ENCODE measurements around the gene TRAF1.
A peak's percentile ranks its signal among the peaks of the same experiment; 100 is the strongest.

Gene TRAF1

DNA sequence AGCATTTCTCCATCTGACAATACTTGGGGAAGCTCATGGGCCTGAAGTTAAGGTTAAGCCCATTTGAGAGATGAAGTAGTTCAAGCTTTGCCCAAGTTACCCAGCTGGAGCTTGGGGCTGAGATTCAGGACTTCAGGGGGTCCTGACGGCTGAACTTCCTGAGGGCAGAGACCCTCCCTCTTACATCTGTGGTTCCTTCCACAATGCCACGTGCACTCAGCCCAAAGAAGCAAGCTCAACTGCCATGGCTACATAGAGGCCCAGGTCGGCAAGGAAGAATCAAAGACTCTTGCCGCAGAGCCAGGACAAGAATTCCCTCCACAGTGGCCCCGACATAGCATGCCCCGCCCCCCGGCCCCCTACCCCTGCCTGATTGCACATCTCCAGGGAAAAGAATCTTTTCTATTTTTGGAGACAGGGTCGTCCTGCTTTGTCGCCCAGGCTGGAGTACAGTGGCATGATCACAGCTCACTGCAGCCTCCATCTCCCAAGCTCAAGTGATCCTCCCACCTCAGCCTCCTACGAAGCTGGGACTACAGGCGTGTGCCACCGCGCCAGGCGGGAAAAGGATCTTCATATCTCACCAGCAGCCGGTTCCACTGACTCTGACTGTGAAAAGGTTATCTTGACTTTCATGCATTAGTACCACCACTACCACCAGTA lies 58.8 kb downstream of the TRAF1 start:
- no peak overlapping the region for H3K27ac ChIP-seq (ENCODE audit: low read length)
- no peak overlapping the region for H3K9ac ChIP-seq (ENCODE audit: low read length)
- no peaks in the 10 kb centered on the region for H3K9me3 ChIP-seq (ENCODE audit: control insufficient read depth, low read depth, low read length)
- H3K27me3 ChIP-seq (ENCODE audit: control insufficient read depth, insufficient read depth, low read length): no peaks in the 10 kb centered on the region
- H3K4me3 ChIP-seq (ENCODE audit: low read length): peak overlapping the region; percentile 43
- no peaks in the 10 kb centered on the region for H3K36me3 ChIP-seq (ENCODE audit: control insufficient read depth, low read depth, low read length)
- peaks cover 12% of the 10 kb centered on the region for H3K4me1 ChIP-seq (ENCODE audit: control insufficient read depth, low read depth, low read length)

DNA sequence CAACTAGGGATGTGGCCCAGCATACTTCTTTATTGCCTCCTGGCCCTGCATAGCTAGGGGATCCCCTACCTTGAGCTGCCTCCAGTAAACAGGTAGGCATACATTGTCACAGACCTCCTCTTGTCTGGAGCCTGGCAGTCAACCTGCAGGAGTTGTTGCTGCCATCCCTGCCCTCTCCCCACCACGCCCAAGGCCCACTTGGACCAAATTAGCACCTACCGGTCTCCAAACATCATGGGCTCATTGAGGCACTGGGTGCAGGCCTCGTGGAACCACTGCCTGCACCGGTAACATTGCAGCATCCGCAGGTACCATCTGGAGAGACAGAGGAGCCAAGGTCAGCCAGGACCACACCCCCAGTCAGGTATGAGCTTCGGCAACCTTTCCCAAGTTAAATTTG lies 59.9 kb downstream of the TRAF1 start:
- Histone ChIP-seq H3K36me3 (ENCODE audit: control insufficient read depth, low read depth, low read length) (no peaks in the 10 kb centered on the region), H3K9ac (ENCODE audit: low read length) (no peak overlapping the region), H3K9me3 (ENCODE audit: control insufficient read depth, low read depth, low read length) (no peaks in the 10 kb centered on the region), H3K27me3 (ENCODE audit: control insufficient read depth, insufficient read depth, low read length) (no peaks in the 10 kb centered on the region), H3K27ac (ENCODE audit: low read length) (no peak overlapping the region), H3K4me3 (ENCODE audit: low read length) (no peak overlapping the region), H3K4me1 (ENCODE audit: control insufficient read depth, low read depth, low read length) (peaks cover 4% of the 10 kb centered on the region)

DNA sequence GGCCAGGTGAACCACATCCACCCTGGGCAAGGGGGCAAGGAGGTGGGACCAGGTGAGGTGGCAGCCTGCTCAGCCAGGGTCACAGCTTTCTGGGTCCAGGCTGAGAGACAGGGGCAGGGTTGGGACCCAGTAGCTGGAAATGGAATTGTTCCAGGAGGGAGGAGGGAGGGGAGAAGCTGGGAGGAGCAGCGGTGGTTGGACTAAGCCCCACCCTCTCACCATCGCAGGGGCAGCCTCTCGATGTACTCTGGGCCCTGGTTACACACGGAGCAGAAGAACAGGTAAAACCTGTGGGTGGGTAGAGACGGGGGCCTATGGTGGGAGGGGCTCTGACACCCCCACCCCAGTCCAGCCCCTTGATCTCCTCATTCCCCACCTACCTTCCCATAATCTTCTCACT lies 60.8 kb downstream of the TRAF1 start:
- H3K36me3 ChIP-seq (ENCODE audit: control insufficient read depth, low read depth, low read length): no peaks in the 10 kb centered on the region
- H3K4me3 ChIP-seq (ENCODE audit: low read length): no peak overlapping the region
- no peak overlapping the region for H3K27ac ChIP-seq (ENCODE audit: low read length)
- H3K4me1 ChIP-seq (ENCODE audit: control insufficient read depth, low read depth, low read length): peaks cover 4% of the 10 kb centered on the region
- H3K9ac ChIP-seq (ENCODE audit: low read length): no peak overlapping the region
- no peaks in the 10 kb centered on the region for H3K9me3 ChIP-seq (ENCODE audit: control insufficient read depth, low read depth, low read length)
- H3K27me3 ChIP-seq (ENCODE audit: control insufficient read depth, insufficient read depth, low read length): no peaks in the 10 kb centered on the region

DNA sequence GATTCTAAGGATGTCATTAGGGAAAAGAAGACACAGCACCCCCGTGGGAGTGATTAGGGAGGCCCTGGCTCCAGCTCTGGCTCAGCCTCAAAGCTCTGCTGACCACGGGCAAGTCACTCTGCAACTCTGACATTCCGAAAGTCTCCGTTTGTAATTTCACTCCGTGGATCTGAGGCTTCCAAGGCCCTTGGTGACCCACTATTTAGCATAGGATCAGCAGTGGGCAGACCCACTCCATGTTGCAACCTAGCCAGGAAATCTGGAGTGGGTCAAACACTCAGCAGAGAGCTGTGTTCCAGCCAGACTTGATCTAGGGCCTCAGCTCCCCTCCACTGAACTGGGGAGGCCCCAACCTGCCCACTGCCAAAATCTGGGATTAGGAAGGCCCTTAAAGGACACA lies 61.4 kb downstream of the TRAF1 start:
- no peaks in the 10 kb centered on the region for H3K36me3 ChIP-seq (ENCODE audit: control insufficient read depth, low read depth, low read length)
- no peak overlapping the region for H3K9ac ChIP-seq (ENCODE audit: low read length)
- H3K4me1 ChIP-seq (ENCODE audit: control insufficient read depth, low read depth, low read length): peaks cover 4% of the 10 kb centered on the region
- H3K9me3 ChIP-seq (ENCODE audit: control insufficient read depth, low read depth, low read length): no peaks in the 10 kb centered on the region
- no peak overlapping the region for H3K4me3 ChIP-seq (ENCODE audit: low read length)
- no peaks in the 10 kb centered on the region for H3K27me3 ChIP-seq (ENCODE audit: control insufficient read depth, insufficient read depth, low read length)
- no peak overlapping the region for H3K27ac ChIP-seq (ENCODE audit: low read length)

DNA sequence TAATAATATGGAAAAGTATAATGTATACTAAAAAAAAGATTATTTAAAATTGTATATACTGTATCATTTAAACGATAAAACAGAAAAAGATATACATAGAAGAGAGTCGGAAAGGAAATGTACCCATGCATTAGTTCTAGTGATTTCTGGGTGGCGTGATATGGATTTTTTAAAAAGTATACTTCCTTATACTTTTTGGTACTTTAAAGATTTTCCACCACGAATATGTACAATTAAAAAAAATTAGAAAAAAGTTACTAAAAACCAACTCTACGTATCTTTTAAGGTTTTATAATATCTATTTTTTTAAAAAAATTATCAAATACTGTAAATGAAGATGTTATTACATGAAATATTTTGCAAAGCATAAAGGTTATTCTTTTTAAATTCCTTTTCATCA lies 61.9 kb downstream of the TRAF1 start:
- Histone ChIP-seq H3K4me3 (ENCODE audit: low read length) (no peak overlapping the region), H3K27ac (ENCODE audit: low read length) (no peak overlapping the region), H3K36me3 (ENCODE audit: control insufficient read depth, low read depth, low read length) (no peaks in the 10 kb centered on the region)

DNA sequence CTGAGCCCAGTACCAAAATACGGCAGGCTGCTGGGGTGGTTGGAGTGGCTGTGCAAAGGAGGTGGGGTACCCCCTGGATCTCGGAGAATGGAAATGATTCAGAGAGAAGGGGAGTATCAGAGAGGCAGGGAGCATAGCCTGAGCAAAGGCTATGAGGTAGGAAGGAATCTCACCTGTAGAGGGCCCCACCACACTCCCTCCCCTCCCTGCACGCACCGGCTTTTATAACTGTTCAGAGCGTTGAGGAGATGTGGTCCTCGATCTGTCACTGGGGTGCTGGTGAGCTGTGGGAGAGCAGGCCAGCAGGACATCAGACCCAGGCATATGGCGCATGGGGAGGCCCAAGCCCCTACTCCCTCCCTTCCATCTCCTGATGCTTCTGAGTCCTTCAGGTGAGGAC lies 62.8 kb downstream of the TRAF1 start:
- Histone ChIP-seq H3K9ac (ENCODE audit: low read length) (no peak overlapping the region), H3K4me1 (ENCODE audit: control insufficient read depth, low read depth, low read length) (peaks cover 4% of the 10 kb centered on the region), H3K27me3 (ENCODE audit: control insufficient read depth, insufficient read depth, low read length) (no peaks in the 10 kb centered on the region), H3K27ac (ENCODE audit: low read length) (no peak overlapping the region), H3K9me3 (ENCODE audit: control insufficient read depth, low read depth, low read length) (no peaks in the 10 kb centered on the region), H3K36me3 (ENCODE audit: control insufficient read depth, low read depth, low read length) (no peaks in the 10 kb centered on the region), H3K4me3 (ENCODE audit: low read length) (no peak overlapping the region)

More for the DNA sequence above, 61.9 kb downstream of the TRAF1 start:
- Histone ChIP-seq H3K27me3 (ENCODE audit: control insufficient read depth, insufficient read depth, low read length) (no peaks in the 10 kb centered on the region), H3K9ac (ENCODE audit: low read length) (no peak overlapping the region), H3K4me1 (ENCODE audit: control insufficient read depth, low read depth, low read length) (peaks cover 4% of the 10 kb centered on the region), H3K9me3 (ENCODE audit: control insufficient read depth, low read depth, low read length) (no peaks in the 10 kb centered on the region)

DNA sequence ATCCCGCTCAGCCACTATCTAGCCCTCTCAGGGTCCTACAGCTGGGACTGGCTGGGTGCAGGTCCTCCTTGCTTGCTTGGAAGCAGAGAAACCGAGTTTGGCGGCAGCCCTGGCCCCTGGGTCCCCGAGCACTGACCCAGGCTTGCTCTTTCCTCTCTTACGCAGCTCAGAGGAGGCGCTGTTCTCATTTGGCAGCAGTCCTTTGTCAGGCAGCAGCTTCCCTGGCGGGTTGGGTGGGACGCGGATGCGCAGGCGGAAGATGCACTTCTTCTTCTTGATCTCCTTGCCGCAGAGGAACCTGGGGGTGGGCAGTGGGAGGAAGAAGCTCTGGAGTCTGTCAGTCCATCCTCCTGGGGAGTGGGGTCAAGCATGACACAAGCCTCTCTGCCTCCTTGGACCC lies 64.1 kb downstream of the TRAF1 start:
- H3K27me3 ChIP-seq (ENCODE audit: control insufficient read depth, insufficient read depth, low read length): no peaks in the 10 kb centered on the region
- no peak overlapping the region for H3K9ac ChIP-seq (ENCODE audit: low read length)
- H3K4me3 ChIP-seq (ENCODE audit: low read length): no peak overlapping the region
- no peak overlapping the region for H3K27ac ChIP-seq (ENCODE audit: low read length)
- no peaks in the 10 kb centered on the region for H3K4me1 ChIP-seq (ENCODE audit: control insufficient read depth, low read depth, low read length)
- no peaks in the 10 kb centered on the region for H3K9me3 ChIP-seq (ENCODE audit: control insufficient read depth, low read depth, low read length)
- H3K36me3 ChIP-seq (ENCODE audit: control insufficient read depth, low read depth, low read length): no peaks in the 10 kb centered on the region

DNA sequence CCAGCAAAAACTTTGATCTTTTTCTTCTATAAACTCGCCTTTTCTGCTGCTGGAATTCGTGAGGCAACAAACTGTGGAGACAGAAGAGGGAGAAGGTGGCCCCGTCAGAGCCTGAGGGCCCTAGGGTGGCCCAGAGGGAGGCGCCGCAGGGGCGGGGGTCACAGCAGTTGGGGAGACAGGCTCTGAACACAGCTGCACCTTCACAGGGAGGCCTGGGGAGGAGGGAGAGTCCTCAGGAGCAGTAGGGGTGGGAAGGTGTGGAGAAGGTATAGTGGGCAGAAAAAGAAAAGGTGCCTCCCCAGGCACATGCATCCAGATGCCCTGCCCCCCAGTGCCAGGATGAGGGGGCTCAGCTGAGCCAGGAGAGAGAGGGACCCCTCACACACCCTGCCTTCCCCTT lies 64.7 kb downstream of the TRAF1 start:
- no peak overlapping the region for H3K9ac ChIP-seq (ENCODE audit: low read length)
- no peaks in the 10 kb centered on the region for H3K27me3 ChIP-seq (ENCODE audit: control insufficient read depth, insufficient read depth, low read length)
- H3K36me3 ChIP-seq (ENCODE audit: control insufficient read depth, low read depth, low read length): no peaks in the 10 kb centered on the region
- H3K4me1 ChIP-seq (ENCODE audit: control insufficient read depth, low read depth, low read length): no peaks in the 10 kb centered on the region
- no peak overlapping the region for H3K4me3 ChIP-seq (ENCODE audit: low read length)
- no peaks in the 10 kb centered on the region for H3K9me3 ChIP-seq (ENCODE audit: control insufficient read depth, low read depth, low read length)
- no peak overlapping the region for H3K27ac ChIP-seq (ENCODE audit: low read length)

DNA sequence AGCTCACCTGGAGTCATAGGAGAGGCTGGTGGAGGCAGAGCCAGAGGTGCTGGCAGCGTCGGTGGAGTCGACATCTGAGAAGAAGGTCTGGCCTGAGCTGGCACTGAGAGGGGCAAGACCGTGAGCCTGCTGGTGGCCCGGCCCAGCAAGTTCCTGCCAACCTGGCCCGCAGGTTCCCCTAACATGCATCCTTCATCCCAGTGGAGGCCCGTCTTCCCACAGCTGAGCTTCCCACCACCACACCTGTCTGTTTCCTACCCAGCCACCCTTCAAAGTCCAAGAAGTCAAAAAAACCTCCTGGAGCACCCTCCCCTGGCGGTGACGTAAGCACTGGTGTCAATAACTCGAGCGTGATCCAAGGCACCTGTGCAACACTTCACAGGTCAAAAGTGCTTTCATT lies 66.5 kb downstream of the TRAF1 start:
- Histone ChIP-seq H3K9me3 (ENCODE audit: control insufficient read depth, low read depth, low read length) (no peaks in the 10 kb centered on the region), H3K4me1 (ENCODE audit: control insufficient read depth, low read depth, low read length) (no peaks in the 10 kb centered on the region), H3K36me3 (ENCODE audit: control insufficient read depth, low read depth, low read length) (no peaks in the 10 kb centered on the region), H3K27ac (ENCODE audit: low read length) (no peak overlapping the region), H3K27me3 (ENCODE audit: control insufficient read depth, insufficient read depth, low read length) (no peaks in the 10 kb centered on the region), H3K9ac (ENCODE audit: low read length) (no peak overlapping the region), H3K4me3 (ENCODE audit: low read length) (no peak overlapping the region)

DNA sequence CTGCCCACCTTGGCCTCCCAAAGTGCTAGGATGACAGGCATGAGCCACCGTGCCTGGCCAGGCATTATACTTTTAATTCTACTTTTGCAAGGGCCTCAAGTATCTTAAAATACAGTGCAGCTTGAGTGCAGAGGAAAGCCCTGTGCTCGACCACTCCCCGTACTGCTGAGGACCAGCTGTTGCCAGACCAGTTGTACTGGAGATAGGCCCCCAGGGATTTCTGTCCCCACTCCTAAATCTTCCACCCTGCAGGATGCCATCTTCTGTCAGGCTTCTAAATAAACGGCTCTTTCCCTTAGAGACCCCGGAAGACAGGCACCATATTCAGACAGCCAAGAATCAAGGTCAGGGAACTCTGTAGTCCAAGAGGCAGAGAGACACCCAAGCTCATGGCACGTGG lies 67.2 kb downstream of the TRAF1 start:
- H3K27me3 ChIP-seq (ENCODE audit: control insufficient read depth, insufficient read depth, low read length): no peaks in the 10 kb centered on the region
- no peak overlapping the region for H3K27ac ChIP-seq (ENCODE audit: low read length)
- no peak overlapping the region for H3K9ac ChIP-seq (ENCODE audit: low read length)
- H3K4me3 ChIP-seq (ENCODE audit: low read length): no peak overlapping the region
- no peaks in the 10 kb centered on the region for H3K9me3 ChIP-seq (ENCODE audit: control insufficient read depth, low read depth, low read length)
- no peaks in the 10 kb centered on the region for H3K36me3 ChIP-seq (ENCODE audit: control insufficient read depth, low read depth, low read length)
- no peaks in the 10 kb centered on the region for H3K4me1 ChIP-seq (ENCODE audit: control insufficient read depth, low read depth, low read length)

DNA sequence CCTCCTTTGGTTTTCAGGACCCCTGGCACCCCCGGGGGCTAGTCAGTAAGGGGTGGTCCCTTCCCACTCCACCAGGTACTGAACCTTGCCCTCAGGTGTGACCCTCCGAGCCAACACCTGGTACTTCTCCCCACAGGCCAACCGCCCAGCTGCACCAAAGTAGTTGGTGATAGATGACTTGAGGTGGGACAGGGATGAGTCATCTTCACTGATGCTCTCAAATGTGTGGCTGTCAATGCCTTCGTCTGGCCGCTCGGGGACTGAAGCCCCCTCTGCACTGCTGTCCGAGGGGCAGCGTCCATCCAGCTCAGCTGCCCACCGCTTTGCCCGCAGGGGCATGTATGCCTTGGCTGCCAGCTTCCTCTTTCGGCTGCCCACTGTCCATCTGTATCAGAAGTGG lies 68.7 kb downstream of the TRAF1 start:
- Histone ChIP-seq H3K9me3 (ENCODE audit: control insufficient read depth, low read depth, low read length) (no peaks in the 10 kb centered on the region), H3K27ac (ENCODE audit: low read length) (no peak overlapping the region), H3K4me1 (ENCODE audit: control insufficient read depth, low read depth, low read length) (peaks cover under 1% of the 10 kb centered on the region), H3K36me3 (ENCODE audit: control insufficient read depth, low read depth, low read length) (no peaks in the 10 kb centered on the region), H3K9ac (ENCODE audit: low read length) (no peak overlapping the region), H3K27me3 (ENCODE audit: control insufficient read depth, insufficient read depth, low read length) (no peaks in the 10 kb centered on the region), H3K4me3 (ENCODE audit: low read length) (no peak overlapping the region)

DNA sequence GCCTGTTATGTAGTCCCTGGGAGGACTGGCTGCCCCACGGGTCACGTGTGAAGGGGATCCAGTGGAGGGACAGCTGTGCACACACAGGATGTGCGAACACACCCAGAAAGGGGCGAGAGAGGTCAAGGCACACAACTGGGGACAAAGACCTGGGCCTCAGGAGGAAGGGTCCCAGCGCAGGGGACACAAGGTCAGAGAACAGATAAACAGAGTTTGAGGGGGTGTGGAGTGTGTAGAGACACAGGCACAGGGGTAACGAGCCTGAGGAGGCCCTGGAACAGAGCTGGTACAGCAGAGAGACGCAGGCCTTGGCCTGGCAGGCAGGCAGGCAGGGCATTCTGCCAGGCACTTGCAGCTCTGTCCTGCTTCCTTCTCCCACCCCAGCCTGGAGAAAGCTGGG lies 69.1 kb downstream of the TRAF1 start:
- Histone ChIP-seq H3K9ac (ENCODE audit: low read length) (no peak overlapping the region), H3K9me3 (ENCODE audit: control insufficient read depth, low read depth, low read length) (no peaks in the 10 kb centered on the region), H3K4me3 (ENCODE audit: low read length) (no peak overlapping the region), H3K4me1 (ENCODE audit: control insufficient read depth, low read depth, low read length) (peaks cover 5% of the 10 kb centered on the region), H3K27ac (ENCODE audit: low read length) (no peak overlapping the region), H3K27me3 (ENCODE audit: control insufficient read depth, insufficient read depth, low read length) (no peaks in the 10 kb centered on the region), H3K36me3 (ENCODE audit: control insufficient read depth, low read depth, low read length) (no peaks in the 10 kb centered on the region)

Measured in iPS-18a (cell line).